Panc1 (cell line): ENCODE data around the gene SPDYC. TPM values are rescaled to one million over a fixed set of nuclear protein-coding genes. Genes with fewer than 3 reads are reported as not detected.

Source experiments
- ATAC-seq: fragments of 200-7000 bp; cut with Tn5 transposase; 2 replicates; pipeline ENCODE4 v1.9.1; 2020; ENCODE audit warnings: mild to moderate bottlenecking, moderate library complexity
- BruUV-seq: library from RNA; stranded (reverse); fragments of 400-500 nt; replicated peaks from 2 replicates; lab custom pipeline; 2021; lab: Mats Ljungman, UMichigan
- CTCF ChIA-PET: fragments of 300-600 bp; sonication (Branson Sonifier 250); formaldehyde crosslinking; loops from one replicate; lab custom pipeline; 2022; ENCODE audit warnings: antibody characterized with exemption; lab: Charles Lee
- POLR2A ChIA-PET: fragments of 300-600 bp; sonication (Branson Sonifier 250); formaldehyde crosslinking; loops from one replicate; lab custom pipeline; 2022; ENCODE audit warnings: antibody characterized with exemption; lab: Charles Lee
- DNase-seq: peaks from one replicate; pipeline ENCODE4 v3.0.0-alpha.2; 2010; ENCODE audit warnings: low read depth, low spot score
- H3K27ac ChIP-seq: 2 replicates; pipeline ENCODE4 v1.5.1; 2011; ENCODE audit warnings: mild to moderate bottlenecking, low read length, inconsistent platforms
- H3K27me3 ChIP-seq: fragments of 200-500 bp; sonication (Bioruptor generic); 2 replicates; pipeline ENCODE4 v1.6.0; 2014; ENCODE audit warnings: low read length, inconsistent platforms; ENCODE audit not compliant: control insufficient read depth, insufficient read depth
- H3K36me3 ChIP-seq: fragments of 200-500 bp; sonication (Bioruptor generic); 2 replicates; pipeline ENCODE4 v1.5.1; 2014; ENCODE audit warnings: inconsistent platforms, mild to moderate bottlenecking, low read length, moderate library complexity; ENCODE audit not compliant: control insufficient read depth, insufficient read depth
- H3K4me1 ChIP-seq: 2 replicates; pipeline ENCODE4 v1.5.1; 2011; ENCODE audit warnings: inconsistent platforms, mild to moderate bottlenecking, low read length, moderate library complexity; ENCODE audit not compliant: control insufficient read depth, insufficient read depth
- H3K4me3 ChIP-seq, 2 experiments: 2 replicates each; pipeline ENCODE4 v1.5.1; 2011 to 2012; ENCODE audit warnings: low read depth in 2 of 2, low read length in 2 of 2, mild to moderate bottlenecking in 2 of 2, inconsistent platforms in 1 of 2, moderate library complexity in 1 of 2
- H3K9me3 ChIP-seq: fragments of 200-500 bp; sonication (Bioruptor generic); 2 replicates; pipeline ENCODE4 v1.5.1; 2014; ENCODE audit warnings: low read depth, mild to moderate bottlenecking, inconsistent platforms, low read length, moderate library complexity; ENCODE audit not compliant: control insufficient read depth, insufficient read depth
- POLR2AphosphoS5 ChIP-seq: IDR thresholded peaks from 2 replicates; pipeline ENCODE4 v1.6.1; 2012; ENCODE audit warnings: mild to moderate bottlenecking, low read depth, low read length, moderate library complexity
- SIN3A ChIP-seq: IDR thresholded peaks from 2 replicates; pipeline ENCODE4 v1.6.1; 2012; ENCODE audit warnings: low read depth, mild to moderate bottlenecking, low read length, moderate library complexity, borderline replicate concordance; ENCODE audit not compliant: insufficient read depth
- TCF7L2 ChIP-seq: IDR thresholded peaks from 2 replicates; pipeline ENCODE4 v1.6.1; 2011; ENCODE audit warnings: mild to moderate bottlenecking, low read depth, low read length, inconsistent platforms
- in situ Hi-C: cut with HindIII; loops from 2 replicates; pipeline ENCODE4 v1.10.0; 2016; ENCODE audit warnings: low sequenced_read_pairs, low pct_unique_long_range_greater_than_20kb
- intact Hi-C: fragments of 100-400 bp; cut with micrococcal nuclease; formaldehyde crosslinking; loops from one replicate; pipeline ENCODE4 v1.10.0; 2022; ENCODE audit not compliant: unreplicated experiment
- total RNA-seq: library from RNA; stranded (reverse); gene quantifications from one replicate; pipeline ENCODE4 v1.2.1, GENCODE V29; 2021; ENCODE audit not compliant: unreplicated experiment
- TF ChIP-seq, protein P1 (sequence below): fragments of 450-650 bp; IDR thresholded peaks from 2 replicates; pipeline ENCODE4 v1.5.1; 2017; ENCODE audit warnings: mild to moderate bottlenecking
- TF ChIP-seq, protein P2 (sequence below), 2 experiments: IDR thresholded peaks; 2 replicates each; pipeline ENCODE4 v1.6.1; 2011 to 2012; ENCODE audit warnings: low read depth in 2 of 2, control low read depth in 1 of 2, low read length in 1 of 2, mild to moderate bottlenecking in 1 of 2, moderate library complexity in 1 of 2; ENCODE audit not compliant: insufficient read depth in 1 of 2

Gene SPDYC
- total RNA-seq, 1 experiment from 2014 or later = not detected

DNA sequence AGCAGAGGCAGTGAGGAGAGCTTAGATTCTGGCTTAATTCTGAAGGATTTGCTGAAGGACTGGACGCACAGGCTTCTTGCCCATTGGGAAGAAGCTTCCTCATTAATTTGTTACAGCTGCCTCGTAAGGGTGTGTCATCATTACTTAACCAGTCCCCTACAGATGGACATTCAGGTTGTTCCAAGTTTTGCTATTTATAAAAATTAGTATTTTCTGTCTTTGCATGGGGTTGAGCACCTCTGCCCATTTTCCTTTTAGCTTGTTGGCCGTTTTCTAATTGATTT lies 49.8 kb downstream of the SPDYC start:
- in situ Hi-C loops (no loop called here), intact Hi-C loops (loop anchor here (10.0 kb wide), 1 partner anchor 95 kb away; the partner anchor contains the start of gene CDC42EP2)
- DNase-seq (no peak), ATAC-seq (no peak)
- POLR2A ChIA-PET = no interaction called here
- H3K36me3 ChIP-seq = no peaks in the 10 kb centered on the region
- no peaks in the 10 kb centered on the region for H3K4me1 ChIP-seq
- TF ChIP-seq, protein P1, sequence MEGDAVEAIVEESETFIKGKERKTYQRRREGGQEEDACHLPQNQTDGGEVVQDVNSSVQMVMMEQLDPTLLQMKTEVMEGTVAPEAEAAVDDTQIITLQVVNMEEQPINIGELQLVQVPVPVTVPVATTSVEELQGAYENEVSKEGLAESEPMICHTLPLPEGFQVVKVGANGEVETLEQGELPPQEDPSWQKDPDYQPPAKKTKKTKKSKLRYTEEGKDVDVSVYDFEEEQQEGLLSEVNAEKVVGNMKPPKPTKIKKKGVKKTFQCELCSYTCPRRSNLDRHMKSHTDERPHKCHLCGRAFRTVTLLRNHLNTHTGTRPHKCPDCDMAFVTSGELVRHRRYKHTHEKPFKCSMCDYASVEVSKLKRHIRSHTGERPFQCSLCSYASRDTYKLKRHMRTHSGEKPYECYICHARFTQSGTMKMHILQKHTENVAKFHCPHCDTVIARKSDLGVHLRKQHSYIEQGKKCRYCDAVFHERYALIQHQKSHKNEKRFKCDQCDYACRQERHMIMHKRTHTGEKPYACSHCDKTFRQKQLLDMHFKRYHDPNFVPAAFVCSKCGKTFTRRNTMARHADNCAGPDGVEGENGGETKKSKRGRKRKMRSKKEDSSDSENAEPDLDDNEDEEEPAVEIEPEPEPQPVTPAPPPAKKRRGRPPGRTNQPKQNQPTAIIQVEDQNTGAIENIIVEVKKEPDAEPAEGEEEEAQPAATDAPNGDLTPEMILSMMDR = no peak
- no peak for TF ChIP-seq TCF7L2
- TF ChIP-seq, protein P2, sequence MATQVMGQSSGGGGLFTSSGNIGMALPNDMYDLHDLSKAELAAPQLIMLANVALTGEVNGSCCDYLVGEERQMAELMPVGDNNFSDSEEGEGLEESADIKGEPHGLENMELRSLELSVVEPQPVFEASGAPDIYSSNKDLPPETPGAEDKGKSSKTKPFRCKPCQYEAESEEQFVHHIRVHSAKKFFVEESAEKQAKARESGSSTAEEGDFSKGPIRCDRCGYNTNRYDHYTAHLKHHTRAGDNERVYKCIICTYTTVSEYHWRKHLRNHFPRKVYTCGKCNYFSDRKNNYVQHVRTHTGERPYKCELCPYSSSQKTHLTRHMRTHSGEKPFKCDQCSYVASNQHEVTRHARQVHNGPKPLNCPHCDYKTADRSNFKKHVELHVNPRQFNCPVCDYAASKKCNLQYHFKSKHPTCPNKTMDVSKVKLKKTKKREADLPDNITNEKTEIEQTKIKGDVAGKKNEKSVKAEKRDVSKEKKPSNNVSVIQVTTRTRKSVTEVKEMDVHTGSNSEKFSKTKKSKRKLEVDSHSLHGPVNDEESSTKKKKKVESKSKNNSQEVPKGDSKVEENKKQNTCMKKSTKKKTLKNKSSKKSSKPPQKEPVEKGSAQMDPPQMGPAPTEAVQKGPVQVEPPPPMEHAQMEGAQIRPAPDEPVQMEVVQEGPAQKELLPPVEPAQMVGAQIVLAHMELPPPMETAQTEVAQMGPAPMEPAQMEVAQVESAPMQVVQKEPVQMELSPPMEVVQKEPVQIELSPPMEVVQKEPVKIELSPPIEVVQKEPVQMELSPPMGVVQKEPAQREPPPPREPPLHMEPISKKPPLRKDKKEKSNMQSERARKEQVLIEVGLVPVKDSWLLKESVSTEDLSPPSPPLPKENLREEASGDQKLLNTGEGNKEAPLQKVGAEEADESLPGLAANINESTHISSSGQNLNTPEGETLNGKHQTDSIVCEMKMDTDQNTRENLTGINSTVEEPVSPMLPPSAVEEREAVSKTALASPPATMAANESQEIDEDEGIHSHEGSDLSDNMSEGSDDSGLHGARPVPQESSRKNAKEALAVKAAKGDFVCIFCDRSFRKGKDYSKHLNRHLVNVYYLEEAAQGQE (IDR thresholded peaks at IDR 0.05; ENCODE audit: insufficient read depth in 1 of 2, low read depth in 2 of 2, low read length in 1 of 2) = no peak
- no peak for TF ChIP-seq POLR2AphosphoS5
- no peak for TF ChIP-seq SIN3A
- BruUV-seq = no TSS peak
- no peaks in the 10 kb centered on the region for H3K9me3 ChIP-seq
- H3K27ac ChIP-seq = no peak overlapping the region
- H3K4me3 ChIP-seq = no peak overlapping the region
- CTCF ChIA-PET = interaction anchor here (0.6 kb wide), 1 partner anchor 30 kb away, joined by 6 read pairs; no protein-coding TSS in a partner anchor
- no peaks in the 10 kb centered on the region for H3K27me3 ChIP-seq

DNA sequence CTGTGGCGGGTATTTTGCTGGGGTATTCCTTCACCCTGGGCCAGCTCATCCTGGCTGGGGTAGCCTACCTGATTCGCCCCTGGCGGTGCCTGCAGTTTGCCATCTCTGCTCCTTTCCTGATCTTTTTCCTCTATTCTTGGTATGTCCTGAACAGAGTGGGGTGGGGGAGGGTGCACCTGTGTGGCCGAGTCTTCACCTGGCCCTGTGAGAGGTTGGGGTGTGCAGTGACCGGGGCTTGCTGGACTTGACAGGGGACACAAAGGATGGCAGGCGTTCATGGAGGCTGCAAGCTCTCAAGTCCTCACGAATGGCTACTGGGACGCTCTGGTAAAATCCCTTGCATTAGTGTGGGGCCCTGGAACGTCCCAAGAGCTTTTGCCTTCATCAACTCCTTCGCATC lies 51.0 kb downstream of the SPDYC start:
- H3K9me3 ChIP-seq = no peaks in the 10 kb centered on the region
- no peak overlapping the region for H3K4me3 ChIP-seq
- H3K27me3 ChIP-seq = no peaks in the 10 kb centered on the region
- ChIA-PET CTCF (no interaction called here), POLR2A (no interaction called here)
- DNase-seq (no peak), ATAC-seq (no peak)
- no peaks in the 10 kb centered on the region for H3K36me3 ChIP-seq
- intact Hi-C loops = loop anchor here (10.0 kb wide), 1 partner anchor 94 kb away; the partner anchor contains the start of gene CDC42EP2
- no TSS peak for BruUV-seq
- peaks cover 5% of the 10 kb centered on the region for H3K4me1 ChIP-seq
- no peak overlapping the region for H3K27ac ChIP-seq
- TF ChIP-seq, protein P2 (IDR thresholded peaks at IDR 0.05; ENCODE audit: insufficient read depth in 1 of 2, low read depth in 2 of 2, low read length in 1 of 2) = no peak
- no peak for TF ChIP-seq SIN3A
- TF ChIP-seq POLR2AphosphoS5 = no peak
- no peak for TF ChIP-seq TCF7L2
- TF ChIP-seq, protein P1 = no peak
- in situ Hi-C loops = no loop called here
